HepG2 (cell line): Measurements from ENCODE around the gene GDF15. TPM values are rescaled to one million over a fixed set of nuclear protein-coding genes. Genes with fewer than 3 reads are reported as not detected.

ENCODE experiments used
- ARNTL ChIP-seq: sonication (generic); formaldehyde crosslinking; IDR thresholded peaks from 2 replicates; pipeline ENCODE4 v1.4.0; 2020; ENCODE audit warnings: mild to moderate bottlenecking, missing genetic modification reagents
- ATAD3A ChIP-seq: sonication (generic); formaldehyde crosslinking; IDR thresholded peaks from 2 replicates; pipeline ENCODE4 v1.4.0; 2020; ENCODE audit warnings: missing genetic modification reagents
- CEBPG ChIP-seq: IDR thresholded peaks from 2 replicates; pipeline ENCODE4 v1.6.1; 2016
- GABPB1 ChIP-seq: IDR thresholded peaks from 2 replicates; pipeline ENCODE4 v1.6.1; 2016; ENCODE audit warnings: mild to moderate bottlenecking, missing genetic modification reagents, moderate library complexity, missing compliant biosample characterization
- MAF1 ChIP-seq: sonication (generic); formaldehyde crosslinking; IDR thresholded peaks from 2 replicates; pipeline ENCODE4 v1.5.0; 2020; ENCODE audit warnings: missing genetic modification reagents, borderline replicate concordance
- TFDP1 ChIP-seq: IDR thresholded peaks from 2 replicates; pipeline ENCODE4 v1.6.1; 2016; ENCODE audit warnings: missing compliant biosample characterization, missing genetic modification reagents, borderline replicate concordance
- ZMYM3 ChIP-seq: sonication (generic); formaldehyde crosslinking; IDR thresholded peaks from 2 replicates; pipeline ENCODE4 v1.5.1; 2020; ENCODE audit warnings: mild to moderate bottlenecking, missing genetic modification reagents
- ZNF142 ChIP-seq: sonication (generic); formaldehyde crosslinking; IDR thresholded peaks from 2 replicates; pipeline ENCODE4 v1.4.0; 2020; ENCODE audit warnings: missing genetic modification reagents
- ZNF552 ChIP-seq: sonication (generic); formaldehyde crosslinking; IDR thresholded peaks from 2 replicates; pipeline ENCODE4 v1.9.0; 2022; ENCODE audit warnings: missing genetic modification reagents, mild to moderate bottlenecking, borderline replicate concordance
- ZNF709 ChIP-seq: sonication (generic); formaldehyde crosslinking; IDR thresholded peaks from 2 replicates; pipeline ENCODE4 v1.5.0; 2020; ENCODE audit warnings: mild to moderate bottlenecking, missing genetic modification reagents
- ZNF737 ChIP-seq: sonication (generic); formaldehyde crosslinking; IDR thresholded peaks from 2 replicates; pipeline ENCODE4 v1.5.0; 2020; ENCODE audit warnings: missing genetic modification reagents, mild to moderate bottlenecking, borderline replicate concordance
- polyA plus RNA-seq, 8 experiments: library from polyadenylated mRNA; depleted of rRNA in 3 of 8; stranded (reverse) in 7 of 8; unstranded in 1 of 8; fragments of >200 nt; fragmentation: Illumina TruSeq in 4 of 8; extraction: Trizol in 4 of 8; gene quantifications; 2 replicates each; pipeline versions ENCODE4 v1.2.1 to v1.2.3, GENCODE V29; 2011 to 2016; ENCODE audit warnings: low read depth in 4 of 8, missing spikeins in 1 of 8, mixed read lengths in 1 of 8; ENCODE audit not compliant: insufficient read depth in 1 of 8
- total RNA-seq, 5 experiments: library from RNA; depleted of rRNA; stranded (reverse); fragments of >200 nt; fragmentation: Illumina TruSeq; extraction: Trizol; gene quantifications; 2 replicates each; pipeline ENCODE4 v1.2.3, GENCODE V29; 2016; ENCODE audit warnings: low read depth in 1 of 5
- TF ChIP-seq, protein P1 (sequence below): sonication (generic); formaldehyde crosslinking; IDR thresholded peaks from 2 replicates; pipeline ENCODE4 v1.4.0; 2020; ENCODE audit warnings: mild to moderate bottlenecking, missing genetic modification reagents
- TF ChIP-seq, protein P2 (sequence below): sonication (generic); formaldehyde crosslinking; IDR thresholded peaks from 2 replicates; pipeline ENCODE4 v1.5.0; 2020; ENCODE audit warnings: missing genetic modification reagents

The GDF15 gene
- total and polyA plus RNA-seq, 2 of the 13 experiments (the other 11 are each of a cell fraction or from before 2014, with no cell fraction given): 146 to 422 TPM

DNA sequence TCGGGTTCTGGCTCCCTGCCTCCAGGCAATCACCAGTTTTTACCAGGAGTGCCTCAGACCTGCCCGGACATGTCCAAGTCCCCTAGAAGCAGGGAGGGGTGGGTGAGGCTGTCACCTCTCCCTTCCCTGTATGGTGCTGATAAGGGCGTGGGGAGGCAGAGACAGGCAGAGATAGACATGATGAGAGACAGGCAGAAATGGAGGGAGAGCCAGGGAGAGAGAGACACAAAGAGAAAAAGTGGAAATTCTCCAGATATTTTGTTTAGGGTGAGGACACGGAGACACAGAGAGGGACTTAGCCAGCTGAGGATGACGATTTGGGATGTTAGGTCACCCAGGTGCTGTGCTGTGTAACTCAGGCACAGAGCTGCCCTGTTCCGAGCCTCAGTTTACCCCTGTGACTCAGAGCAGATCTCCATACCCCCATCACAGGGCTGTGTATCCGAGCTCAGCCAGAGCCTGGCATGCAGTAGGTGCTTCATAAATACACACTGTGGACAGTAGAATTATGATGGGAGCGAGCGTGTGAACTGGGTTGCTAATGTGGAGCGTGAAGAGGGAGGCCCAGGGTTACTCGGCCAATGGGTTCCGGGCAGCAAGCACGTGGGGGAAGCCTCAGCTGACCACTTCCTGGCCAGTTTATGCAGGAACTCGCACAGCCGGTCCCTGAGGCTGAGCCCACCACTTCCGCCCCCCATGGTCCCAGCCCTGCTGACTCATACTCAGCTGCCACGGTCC, 11.9 kb upstream of the GDF15 start (continued):
- TF ChIP-seq, protein P1, sequence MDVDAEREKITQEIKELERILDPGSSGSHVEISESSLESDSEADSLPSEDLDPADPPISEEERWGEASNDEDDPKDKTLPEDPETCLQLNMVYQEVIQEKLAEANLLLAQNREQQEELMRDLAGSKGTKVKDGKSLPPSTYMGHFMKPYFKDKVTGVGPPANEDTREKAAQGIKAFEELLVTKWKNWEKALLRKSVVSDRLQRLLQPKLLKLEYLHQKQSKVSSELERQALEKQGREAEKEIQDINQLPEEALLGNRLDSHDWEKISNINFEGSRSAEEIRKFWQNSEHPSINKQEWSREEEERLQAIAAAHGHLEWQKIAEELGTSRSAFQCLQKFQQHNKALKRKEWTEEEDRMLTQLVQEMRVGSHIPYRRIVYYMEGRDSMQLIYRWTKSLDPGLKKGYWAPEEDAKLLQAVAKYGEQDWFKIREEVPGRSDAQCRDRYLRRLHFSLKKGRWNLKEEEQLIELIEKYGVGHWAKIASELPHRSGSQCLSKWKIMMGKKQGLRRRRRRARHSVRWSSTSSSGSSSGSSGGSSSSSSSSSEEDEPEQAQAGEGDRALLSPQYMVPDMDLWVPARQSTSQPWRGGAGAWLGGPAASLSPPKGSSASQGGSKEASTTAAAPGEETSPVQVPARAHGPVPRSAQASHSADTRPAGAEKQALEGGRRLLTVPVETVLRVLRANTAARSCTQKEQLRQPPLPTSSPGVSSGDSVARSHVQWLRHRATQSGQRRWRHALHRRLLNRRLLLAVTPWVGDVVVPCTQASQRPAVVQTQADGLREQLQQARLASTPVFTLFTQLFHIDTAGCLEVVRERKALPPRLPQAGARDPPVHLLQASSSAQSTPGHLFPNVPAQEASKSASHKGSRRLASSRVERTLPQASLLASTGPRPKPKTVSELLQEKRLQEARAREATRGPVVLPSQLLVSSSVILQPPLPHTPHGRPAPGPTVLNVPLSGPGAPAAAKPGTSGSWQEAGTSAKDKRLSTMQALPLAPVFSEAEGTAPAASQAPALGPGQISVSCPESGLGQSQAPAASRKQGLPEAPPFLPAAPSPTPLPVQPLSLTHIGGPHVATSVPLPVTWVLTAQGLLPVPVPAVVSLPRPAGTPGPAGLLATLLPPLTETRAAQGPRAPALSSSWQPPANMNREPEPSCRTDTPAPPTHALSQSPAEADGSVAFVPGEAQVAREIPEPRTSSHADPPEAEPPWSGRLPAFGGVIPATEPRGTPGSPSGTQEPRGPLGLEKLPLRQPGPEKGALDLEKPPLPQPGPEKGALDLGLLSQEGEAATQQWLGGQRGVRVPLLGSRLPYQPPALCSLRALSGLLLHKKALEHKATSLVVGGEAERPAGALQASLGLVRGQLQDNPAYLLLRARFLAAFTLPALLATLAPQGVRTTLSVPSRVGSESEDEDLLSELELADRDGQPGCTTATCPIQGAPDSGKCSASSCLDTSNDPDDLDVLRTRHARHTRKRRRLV (CRISPR knock-in tag): peak; percentile 67; the same call in 1 of the 2 replicates
- peak; percentile 81 for TF ChIP-seq ZMYM3 (CRISPR knock-in tag)
- TF ChIP-seq GABPB1 (CRISPR knock-in tag): peak; percentile 92
- TF ChIP-seq, protein P2, sequence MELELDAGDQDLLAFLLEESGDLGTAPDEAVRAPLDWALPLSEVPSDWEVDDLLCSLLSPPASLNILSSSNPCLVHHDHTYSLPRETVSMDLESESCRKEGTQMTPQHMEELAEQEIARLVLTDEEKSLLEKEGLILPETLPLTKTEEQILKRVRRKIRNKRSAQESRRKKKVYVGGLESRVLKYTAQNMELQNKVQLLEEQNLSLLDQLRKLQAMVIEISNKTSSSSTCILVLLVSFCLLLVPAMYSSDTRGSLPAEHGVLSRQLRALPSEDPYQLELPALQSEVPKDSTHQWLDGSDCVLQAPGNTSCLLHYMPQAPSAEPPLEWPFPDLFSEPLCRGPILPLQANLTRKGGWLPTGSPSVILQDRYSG (CRISPR knock-in tag): no peak
- no peak for TF ChIP-seq ATAD3A
- 0 out of 2 replicates have a peak, but pooled peaks have one; percentile 16 for TF ChIP-seq ZNF737 (CRISPR knock-in tag)
- peak; percentile 19; the same call in 1 of the 2 replicates for TF ChIP-seq CEBPG (CRISPR knock-in tag)
- TF ChIP-seq ZNF552 (CRISPR knock-in tag): no peak
- no peak for TF ChIP-seq ZNF142 (CRISPR knock-in tag)
- no peak for TF ChIP-seq ZNF709 (CRISPR knock-in tag)
- peak; percentile 87 for TF ChIP-seq ARNTL
- peak; percentile 66; the same call in 1 of the 2 replicates for TF ChIP-seq TFDP1 (CRISPR knock-in tag)
- TF ChIP-seq MAF1 (CRISPR knock-in tag): 0 out of 2 replicates have a peak, but pooled peaks have one; percentile 40
